NT2/D1 (cell line): ENCODE data around the gene NEO1.

Experiments
- YY1 ChIP-seq: IDR thresholded peaks from 2 replicates; pipeline ENCODE4 v1.6.1; 2011; ENCODE audit not compliant: insufficient read length, insufficient read depth
- ZNF274 ChIP-seq: IDR thresholded peaks from 2 replicates; pipeline ENCODE4 v1.6.1; 2011; ENCODE audit warnings: mild to moderate bottlenecking, low read depth, low read length

DNA sequence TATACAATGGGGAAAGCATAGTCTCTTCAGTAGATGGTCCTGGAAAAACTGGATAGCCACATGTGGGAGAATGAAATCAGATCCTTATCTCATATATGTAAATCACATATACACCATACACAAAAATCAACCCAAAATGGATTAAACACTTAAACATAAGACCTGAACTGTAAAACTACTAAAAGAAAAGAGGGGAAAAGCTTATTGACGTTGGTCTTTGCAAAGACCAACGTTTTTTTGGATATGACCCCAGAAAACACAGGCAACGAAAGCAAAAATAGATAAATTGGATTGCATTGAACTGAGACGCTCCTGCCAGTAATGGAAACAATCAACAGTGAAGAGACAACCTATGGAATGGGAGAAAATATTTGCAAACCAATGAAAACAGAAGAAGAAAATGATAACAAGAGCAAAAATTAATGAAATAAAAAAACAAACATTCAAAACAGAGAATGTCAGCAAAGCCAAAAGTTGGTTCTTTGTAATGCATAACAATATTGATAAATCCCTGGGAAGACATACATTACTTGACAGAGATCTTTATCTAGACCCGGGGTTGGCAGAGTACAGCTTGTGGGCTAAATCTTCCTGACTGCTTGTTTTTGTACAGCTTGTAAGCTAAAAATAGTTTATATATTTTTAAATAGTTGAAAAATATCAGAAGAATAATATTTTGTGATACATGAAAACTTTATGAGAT is 86.9 kb downstream of the NEO1 start:
- TF ChIP-seq YY1 (no peak), ZNF274 (no peak)
